ENCODE results near the gene ADAM10.

ADAM10 gene

GRCh38 chr15:58569455-58569854 lies 180.1 kb downstream of the ADAM10 start:
- WGBS (ENCODE audit: insufficient coverage, insufficient read length): no CpG with 5 or more reads among the region's 1 CpG
- Histone ChIP-seq H3K9me3 (ENCODE audit: control insufficient read depth, insufficient read depth, low read length) (no peaks in the 10 kb centered on the region), H3K27ac (ENCODE audit: low read length) (no peak overlapping the region), H3K36me3 (ENCODE audit: control insufficient read depth, insufficient read depth, low read length) (no peaks in the 10 kb centered on the region), H3K4me3 (ENCODE audit: low read length) (no peak overlapping the region), H3K4me1 (ENCODE audit: control insufficient read depth, insufficient read depth, low read length) (no peaks in the 10 kb centered on the region), H3K27me3 (ENCODE audit: control insufficient read depth, insufficient read depth, low read length) (no peaks in the 10 kb centered on the region)
- DNase-seq (ENCODE audit: low read depth, low spot score): no peak

GRCh38 chr15:58568157-58568571 lies 181.3 kb downstream of the ADAM10 start:
- Histone ChIP-seq H3K9me3 (ENCODE audit: control insufficient read depth, insufficient read depth, low read length) (no peaks in the 10 kb centered on the region), H3K27ac (ENCODE audit: low read length) (no peak overlapping the region), H3K27me3 (ENCODE audit: control insufficient read depth, insufficient read depth, low read length) (no peaks in the 10 kb centered on the region), H3K36me3 (ENCODE audit: control insufficient read depth, insufficient read depth, low read length) (no peaks in the 10 kb centered on the region), H3K4me1 (ENCODE audit: control insufficient read depth, insufficient read depth, low read length) (no peaks in the 10 kb centered on the region), H3K4me3 (ENCODE audit: low read length) (no peak overlapping the region)
- no peak for DNase-seq (ENCODE audit: low read depth, low spot score)
- no CpG with 5 or more reads among the region's 2 CpGs for WGBS (ENCODE audit: insufficient coverage, insufficient read length)

GRCh38 chr15:58566029-58566428 lies 183.5 kb downstream of the ADAM10 start:
- WGBS (ENCODE audit: insufficient coverage, insufficient read length): no CpG with 5 or more reads among the region's 6 CpGs
- Histone ChIP-seq H3K9me3 (ENCODE audit: control insufficient read depth, insufficient read depth, low read length) (no peaks in the 10 kb centered on the region), H3K36me3 (ENCODE audit: control insufficient read depth, insufficient read depth, low read length) (no peaks in the 10 kb centered on the region), H3K4me3 (ENCODE audit: low read length) (no peak overlapping the region), H3K4me1 (ENCODE audit: control insufficient read depth, insufficient read depth, low read length) (no peaks in the 10 kb centered on the region), H3K27ac (ENCODE audit: low read length) (no peak overlapping the region), H3K27me3 (ENCODE audit: control insufficient read depth, insufficient read depth, low read length) (no peaks in the 10 kb centered on the region)
- DNase-seq (ENCODE audit: low read depth, low spot score): no peak

- H3K27ac ChIP-seq (ENCODE audit: low read length): no peak overlapping the region
- DNase-seq (ENCODE audit: low read depth, low spot score): no peak
- no peaks in the 10 kb centered on the region for H3K36me3 ChIP-seq (ENCODE audit: control insufficient read depth, insufficient read depth, low read length)
- H3K4me1 ChIP-seq (ENCODE audit: control insufficient read depth, insufficient read depth, low read length): no peaks in the 10 kb centered on the region
- no peaks in the 10 kb centered on the region for H3K9me3 ChIP-seq (ENCODE audit: control insufficient read depth, insufficient read depth, low read length)
- WGBS (ENCODE audit: insufficient coverage, insufficient read length): no CpG with 5 or more reads among the region's 4 CpGs
- no peak overlapping the region for H3K4me3 ChIP-seq (ENCODE audit: low read length)
- H3K27me3 ChIP-seq (ENCODE audit: control insufficient read depth, insufficient read depth, low read length): no peaks in the 10 kb centered on the region
These were observed 183.9 kb downstream of the ADAM10 start for GRCh38 chr15:58565619-58566018.

GRCh38 chr15:58564981-58565380 lies 184.5 kb downstream of the ADAM10 start:
- Histone ChIP-seq H3K4me1 (ENCODE audit: control insufficient read depth, insufficient read depth, low read length) (no peaks in the 10 kb centered on the region), H3K27me3 (ENCODE audit: control insufficient read depth, insufficient read depth, low read length) (no peaks in the 10 kb centered on the region), H3K4me3 (ENCODE audit: low read length) (no peak overlapping the region), H3K27ac (ENCODE audit: low read length) (no peak overlapping the region), H3K9me3 (ENCODE audit: control insufficient read depth, insufficient read depth, low read length) (no peaks in the 10 kb centered on the region), H3K36me3 (ENCODE audit: control insufficient read depth, insufficient read depth, low read length) (no peaks in the 10 kb centered on the region)
- no peak for DNase-seq (ENCODE audit: low read depth, low spot score)
- WGBS (ENCODE audit: insufficient coverage, insufficient read length): no CpG with 5 or more reads among the region's 6 CpGs

GRCh38 chr15:58562135-58562534 lies 187.4 kb downstream of the ADAM10 start:
- Histone ChIP-seq H3K4me3 (ENCODE audit: low read length) (no peak overlapping the region), H3K27me3 (ENCODE audit: control insufficient read depth, insufficient read depth, low read length) (no peaks in the 10 kb centered on the region), H3K36me3 (ENCODE audit: control insufficient read depth, insufficient read depth, low read length) (no peaks in the 10 kb centered on the region), H3K9me3 (ENCODE audit: control insufficient read depth, insufficient read depth, low read length) (no peaks in the 10 kb centered on the region), H3K27ac (ENCODE audit: low read length) (no peak overlapping the region), H3K4me1 (ENCODE audit: control insufficient read depth, insufficient read depth, low read length) (no peaks in the 10 kb centered on the region)
- DNase-seq (ENCODE audit: low read depth, low spot score): no peak
- no CpG with 5 or more reads among the region's 3 CpGs for WGBS (ENCODE audit: insufficient coverage, insufficient read length)

GRCh38 chr15:58561321-58561720 lies 188.2 kb downstream of the ADAM10 start:
- WGBS (ENCODE audit: insufficient coverage, insufficient read length): no CpG with 5 or more reads among the region's 1 CpG
- no peak for DNase-seq (ENCODE audit: low read depth, low spot score)
- no peak overlapping the region for H3K4me3 ChIP-seq (ENCODE audit: low read length)
- H3K36me3 ChIP-seq (ENCODE audit: control insufficient read depth, insufficient read depth, low read length): no peaks in the 10 kb centered on the region
- no peaks in the 10 kb centered on the region for H3K27me3 ChIP-seq (ENCODE audit: control insufficient read depth, insufficient read depth, low read length)
- H3K4me1 ChIP-seq (ENCODE audit: control insufficient read depth, insufficient read depth, low read length): no peaks in the 10 kb centered on the region
- no peak overlapping the region for H3K27ac ChIP-seq (ENCODE audit: low read length)
- H3K9me3 ChIP-seq (ENCODE audit: control insufficient read depth, insufficient read depth, low read length): no peaks in the 10 kb centered on the region

- no peak overlapping the region for H3K27ac ChIP-seq (ENCODE audit: low read length)
- no peaks in the 10 kb centered on the region for H3K36me3 ChIP-seq (ENCODE audit: control insufficient read depth, insufficient read depth, low read length)
- H3K4me3 ChIP-seq (ENCODE audit: low read length): no peak overlapping the region
- no peaks in the 10 kb centered on the region for H3K9me3 ChIP-seq (ENCODE audit: control insufficient read depth, insufficient read depth, low read length)
- no peak for DNase-seq (ENCODE audit: low read depth, low spot score)
- H3K4me1 ChIP-seq (ENCODE audit: control insufficient read depth, insufficient read depth, low read length): 0 out of 2 replicates have a peak, but pooled peaks cover 1% of the 10 kb centered on the region
- WGBS (ENCODE audit: insufficient coverage, insufficient read length): no CpG with 5 or more reads among the region's 6 CpGs
- no peaks in the 10 kb centered on the region for H3K27me3 ChIP-seq (ENCODE audit: control insufficient read depth, insufficient read depth, low read length)
These were observed 189.5 kb downstream of the ADAM10 start for GRCh38 chr15:58559904-58560588.

- Histone ChIP-seq H3K4me3 (ENCODE audit: low read length) (no peak overlapping the region), H3K9me3 (ENCODE audit: control insufficient read depth, insufficient read depth, low read length) (no peaks in the 10 kb centered on the region), H3K27me3 (ENCODE audit: control insufficient read depth, insufficient read depth, low read length) (no peaks in the 10 kb centered on the region), H3K27ac (ENCODE audit: low read length) (no peak overlapping the region), H3K36me3 (ENCODE audit: control insufficient read depth, insufficient read depth, low read length) (no peaks in the 10 kb centered on the region), H3K4me1 (ENCODE audit: control insufficient read depth, insufficient read depth, low read length) (0 out of 2 replicates have a peak, but pooled peaks cover 1% of the 10 kb centered on the region)
- WGBS (ENCODE audit: insufficient coverage, insufficient read length): no CpG with 5 or more reads among the region's 1 CpG
- DNase-seq (ENCODE audit: low read depth, low spot score): no peak
These were observed 190.7 kb downstream of the ADAM10 start for GRCh38 chr15:58558777-58559176.

- no CpG with 5 or more reads among the region's 3 CpGs for WGBS (ENCODE audit: insufficient coverage, insufficient read length)
- Histone ChIP-seq H3K36me3 (ENCODE audit: control insufficient read depth, insufficient read depth, low read length) (no peaks in the 10 kb centered on the region), H3K27me3 (ENCODE audit: control insufficient read depth, insufficient read depth, low read length) (no peaks in the 10 kb centered on the region), H3K4me3 (ENCODE audit: low read length) (no peak overlapping the region), H3K4me1 (ENCODE audit: control insufficient read depth, insufficient read depth, low read length) (0 out of 2 replicates have a peak, but pooled peaks cover 2% of the 10 kb centered on the region), H3K27ac (ENCODE audit: low read length) (no peak overlapping the region), H3K9me3 (ENCODE audit: control insufficient read depth, insufficient read depth, low read length) (no peaks in the 10 kb centered on the region)
- DNase-seq (ENCODE audit: low read depth, low spot score): no peak
These were observed 193.0 kb downstream of the ADAM10 start for GRCh38 chr15:58556541-58556940.

- no CpG with 5 or more reads among the region's 2 CpGs for WGBS (ENCODE audit: insufficient coverage, insufficient read length)
- H3K27me3 ChIP-seq (ENCODE audit: control insufficient read depth, insufficient read depth, low read length): no peaks in the 10 kb centered on the region
These were observed 193.5 kb downstream of the ADAM10 start for GRCh38 chr15:58556028-58556361.

More at GRCh38 chr15:58556028-58556361, 193.5 kb downstream of the ADAM10 start:
- Histone ChIP-seq H3K4me3 (ENCODE audit: low read length) (no peak overlapping the region), H3K27ac (ENCODE audit: low read length) (no peak overlapping the region), H3K36me3 (ENCODE audit: control insufficient read depth, insufficient read depth, low read length) (no peaks in the 10 kb centered on the region), H3K9me3 (ENCODE audit: control insufficient read depth, insufficient read depth, low read length) (no peaks in the 10 kb centered on the region), H3K4me1 (ENCODE audit: control insufficient read depth, insufficient read depth, low read length) (0 out of 2 replicates have a peak, but pooled peaks cover 2% of the 10 kb centered on the region)
- DNase-seq (ENCODE audit: low read depth, low spot score): no peak
